Medulla oblongata (tissue), 1 donor: ENCODE data around the gene ACTR2.

Source experiments
- DNase-seq: peaks from one replicate; pipeline ENCODE4 v3.0.0-alpha.2; 2015; ENCODE audit errors: extremely low spot score

ACTR2 gene

DNA sequence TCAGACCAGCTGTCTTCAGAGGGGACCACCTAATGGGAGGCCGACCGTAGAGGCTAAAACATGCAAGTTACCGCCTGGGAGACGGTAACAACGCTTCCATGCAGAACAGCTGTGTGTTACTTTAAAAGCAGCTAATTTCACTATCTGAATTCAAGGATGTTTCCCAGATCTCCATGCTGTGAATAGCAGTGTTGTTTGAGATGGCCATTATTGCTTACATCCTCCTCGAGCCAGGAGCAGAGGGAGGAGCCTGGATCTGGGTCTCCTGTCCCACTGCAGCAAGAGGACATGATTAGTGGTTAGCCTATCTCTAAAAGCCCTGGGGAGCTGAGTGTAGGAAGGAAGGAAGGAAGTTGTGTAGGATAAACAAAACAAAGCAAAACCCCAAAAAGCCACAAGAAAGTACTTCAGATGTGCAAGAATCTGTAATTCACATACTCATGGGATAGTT lies 50.9 kb downstream of the ACTR2 start:
- no peak for DNase-seq

DNA sequence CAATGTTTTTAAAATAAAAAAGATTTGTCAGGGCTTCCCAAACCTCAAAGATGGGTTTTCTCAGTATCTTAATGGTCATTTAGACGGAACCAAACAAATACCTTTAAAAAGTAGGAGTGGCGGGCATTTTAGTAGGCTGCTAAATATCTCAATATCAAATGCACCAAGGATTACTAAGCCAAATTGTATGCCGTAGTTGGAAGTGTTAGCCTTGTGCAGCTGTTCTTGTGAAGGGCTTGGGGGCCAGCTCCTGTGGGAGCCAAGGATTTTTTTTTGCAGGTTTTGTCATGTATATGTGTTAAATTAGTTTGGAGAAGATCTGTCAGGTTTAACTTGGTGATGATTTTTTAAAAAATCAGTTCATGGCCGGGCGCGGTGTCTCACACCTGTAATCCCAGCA lies 52.1 kb downstream of the ACTR2 start:
- DNase-seq: no peak

DNA sequence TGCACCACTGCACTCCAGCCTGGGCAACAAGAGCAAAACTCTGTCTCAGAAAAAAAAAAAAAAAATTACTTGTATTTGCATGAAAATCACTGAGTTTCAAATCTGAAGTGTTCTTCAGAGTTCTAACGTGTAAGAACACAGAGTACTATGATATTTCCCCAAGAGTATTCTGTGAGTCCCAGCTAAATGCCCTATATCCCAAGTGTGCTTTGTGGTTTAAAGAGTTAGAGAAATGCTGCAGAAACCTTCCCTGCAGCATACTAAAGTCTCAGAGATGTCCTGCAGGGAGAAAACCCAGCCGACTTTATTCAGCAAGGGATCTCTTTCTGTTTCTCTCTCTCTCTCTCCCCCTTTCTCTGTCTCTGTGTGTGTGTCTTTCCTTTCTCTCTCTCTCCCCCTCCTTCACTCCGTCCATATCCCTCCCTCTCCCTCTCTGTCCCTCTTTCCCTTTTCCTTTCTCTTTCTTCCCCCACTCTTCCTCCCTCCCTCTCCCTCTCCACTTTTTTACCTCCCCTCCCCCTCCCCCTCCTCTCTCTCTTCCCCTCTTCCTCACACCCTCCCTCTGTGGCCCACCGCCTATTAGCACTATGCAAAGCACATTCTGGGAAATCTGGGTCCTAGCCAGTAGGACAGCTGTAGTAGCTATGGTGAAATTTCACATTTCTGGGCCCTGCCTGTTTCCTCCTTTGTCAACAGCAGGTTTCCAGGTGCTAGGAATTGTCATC lies 54.2 kb downstream of the ACTR2 start:
- DNase-seq: no peak

DNA sequence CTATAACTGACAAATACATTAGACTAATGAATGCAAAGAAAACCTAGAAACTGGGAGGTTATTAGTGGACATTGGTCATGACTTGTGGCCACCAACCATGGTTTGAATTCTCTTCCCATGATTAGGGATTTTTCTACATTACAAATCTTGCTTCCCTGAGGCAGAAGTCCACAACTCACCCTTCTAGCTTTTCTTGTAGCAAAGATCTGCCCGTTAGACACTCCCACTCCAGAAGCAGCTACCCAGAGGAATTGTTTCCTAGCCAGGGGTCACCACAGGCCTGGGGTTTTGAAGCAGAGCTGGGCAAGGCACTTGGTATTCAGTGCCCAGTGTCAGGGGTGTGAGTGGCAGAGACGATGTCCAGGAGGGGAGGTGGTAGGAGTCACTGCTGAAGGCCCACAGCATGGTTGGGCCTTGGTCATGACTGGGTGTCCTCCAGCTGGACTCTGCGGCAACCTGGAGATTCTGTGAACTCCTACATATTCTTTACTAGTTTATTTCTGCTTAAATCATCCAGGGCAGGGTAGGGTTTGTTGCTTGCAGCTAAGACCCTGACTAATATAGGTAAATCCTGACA lies 54.9 kb downstream of the ACTR2 start:
- DNase-seq: peak; percentile 40

DNA sequence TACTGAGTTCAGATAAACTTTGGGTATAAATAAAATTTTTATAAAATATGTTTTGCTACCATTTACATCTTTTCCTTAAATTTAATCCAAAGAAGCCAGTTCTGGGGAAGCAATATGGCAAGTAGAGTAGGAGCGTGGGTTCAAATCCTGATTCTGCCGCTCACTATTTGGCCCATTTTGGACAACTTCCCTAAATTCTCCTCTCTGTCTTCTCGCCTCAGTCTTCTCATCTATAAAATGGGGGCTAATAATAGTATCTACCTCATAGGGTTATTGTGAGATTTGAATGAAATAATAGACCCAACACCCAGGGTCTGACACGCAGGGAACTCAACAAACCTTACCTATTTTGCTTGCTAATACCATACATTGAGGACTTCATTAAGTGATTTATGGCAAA lies 59.7 kb downstream of the ACTR2 start:
- no peak for DNase-seq

DNA sequence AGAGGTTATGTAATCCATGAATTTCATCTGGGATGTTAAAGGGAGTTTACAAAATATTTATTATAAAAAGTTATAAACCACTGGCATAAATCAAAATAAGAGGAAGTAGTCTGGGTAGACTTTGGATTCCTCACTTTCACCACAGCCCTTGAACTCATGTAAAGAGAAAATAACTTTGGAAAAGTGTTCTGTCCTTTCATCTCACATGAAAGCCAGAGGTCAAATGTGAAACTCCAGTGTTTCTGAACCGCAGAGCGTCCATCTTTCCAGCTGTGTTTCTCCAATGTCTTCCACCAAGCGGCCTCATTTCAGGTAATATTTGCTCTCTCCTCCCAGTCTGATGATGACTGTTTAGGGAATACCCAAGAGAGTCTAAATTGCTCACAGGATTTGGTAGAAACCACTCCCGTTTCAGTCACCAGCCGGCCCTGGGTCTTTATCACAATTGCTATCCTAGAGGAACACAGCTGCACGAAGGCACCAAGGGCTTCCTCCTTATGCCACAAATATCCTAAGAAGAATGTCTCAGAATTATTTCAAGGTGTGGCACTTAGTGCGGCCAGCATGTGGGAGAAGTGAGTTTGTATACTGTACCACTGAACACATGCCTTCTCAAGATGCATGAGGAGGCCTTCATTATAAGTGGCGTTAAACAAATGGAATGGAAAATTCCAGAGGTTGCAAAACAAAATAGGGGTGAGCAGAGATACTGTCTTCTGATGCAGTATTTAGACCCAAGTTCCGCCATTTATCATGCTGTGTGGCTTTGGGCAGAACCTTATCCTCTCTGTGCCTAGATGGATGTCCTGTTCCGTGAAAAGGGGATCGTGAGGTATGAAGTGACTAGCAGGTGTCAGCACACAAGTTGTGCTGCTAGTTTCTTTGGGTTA lies 63.8 kb downstream of the ACTR2 start:
- no peak for DNase-seq

DNA sequence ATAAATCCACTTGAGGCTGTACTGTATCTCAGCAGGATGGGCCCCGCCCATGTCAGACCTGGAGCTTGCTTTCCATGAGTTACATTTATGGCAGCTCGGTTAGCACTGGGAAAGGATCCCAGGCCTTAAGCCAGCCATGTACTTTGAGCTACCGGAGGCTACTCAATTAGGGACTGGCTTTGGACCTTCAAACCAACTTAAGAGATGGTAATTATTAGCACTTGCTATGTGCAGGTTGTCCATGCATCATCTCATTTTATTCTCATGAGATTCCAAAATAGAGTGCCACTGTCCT lies 64.4 kb downstream of the ACTR2 start:
- no peak for DNase-seq

DNA sequence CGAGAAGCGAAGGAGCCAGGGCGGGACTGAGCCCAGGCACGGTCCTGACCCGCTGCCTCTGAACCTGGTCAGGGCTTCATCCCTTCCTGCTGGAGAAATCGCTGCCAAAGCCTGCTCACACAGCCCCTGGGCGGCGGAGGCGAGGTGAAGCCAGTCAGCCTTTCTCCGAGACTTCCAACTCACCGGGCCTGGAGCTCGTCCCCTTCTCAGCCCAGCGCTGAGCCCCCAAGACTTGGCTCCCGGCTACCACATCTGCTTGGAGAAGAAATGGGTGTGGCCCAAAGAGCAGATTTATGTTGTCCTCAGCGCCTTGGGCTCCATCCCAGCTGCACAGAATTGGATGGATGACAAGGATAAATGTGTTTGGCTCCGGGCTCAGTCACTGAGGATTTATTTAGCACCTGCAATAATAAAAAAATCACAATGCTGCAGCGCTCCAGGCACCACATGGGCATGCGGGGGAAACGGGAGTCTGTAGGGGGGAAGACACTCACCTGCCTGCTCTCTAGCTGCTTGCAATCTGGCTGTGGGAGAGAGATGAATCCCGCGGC lies 64.9 kb downstream of the ACTR2 start:
- DNase-seq: no peak

DNA sequence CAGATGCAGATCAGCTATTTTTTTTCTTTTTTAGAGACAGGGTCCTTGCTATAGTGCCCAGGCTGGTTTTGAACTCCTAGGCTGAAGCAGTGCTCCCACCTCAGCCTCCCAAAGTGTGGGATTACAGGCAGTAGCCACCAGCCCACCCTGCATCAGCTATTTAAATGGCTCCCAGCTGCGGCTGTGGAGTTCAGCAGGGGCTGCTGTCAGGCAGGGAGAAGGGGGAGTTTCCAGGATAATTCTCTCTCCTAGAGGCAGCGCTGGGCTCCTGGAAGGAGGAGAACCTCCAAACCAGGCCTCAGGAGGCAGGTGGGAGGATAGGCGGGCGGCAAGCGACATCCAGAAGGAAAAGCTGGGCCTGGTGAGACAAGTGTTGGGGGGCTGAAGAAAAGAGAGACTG lies 65.7 kb downstream of the ACTR2 start:
- no peak for DNase-seq

DNA sequence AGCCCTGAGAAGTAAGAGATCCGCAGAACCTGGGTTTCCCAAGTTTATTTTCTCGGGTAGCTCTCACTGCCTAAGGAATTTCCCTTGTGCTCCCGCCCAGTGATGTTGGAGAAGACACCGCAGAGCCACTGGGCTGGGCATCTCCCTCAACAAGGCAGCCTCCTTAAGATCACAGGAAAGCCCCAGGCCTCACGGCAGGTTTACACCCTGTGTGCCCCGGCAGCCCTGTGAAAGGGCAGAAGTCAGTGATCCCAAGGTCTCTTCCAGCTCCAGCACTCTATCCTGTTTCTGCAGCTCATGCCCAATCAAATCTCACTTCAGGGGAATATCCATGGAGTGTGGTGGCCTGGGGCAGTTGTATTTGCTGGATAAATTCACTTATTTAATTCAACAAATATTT lies 66.5 kb downstream of the ACTR2 start:
- DNase-seq: no peak

DNA sequence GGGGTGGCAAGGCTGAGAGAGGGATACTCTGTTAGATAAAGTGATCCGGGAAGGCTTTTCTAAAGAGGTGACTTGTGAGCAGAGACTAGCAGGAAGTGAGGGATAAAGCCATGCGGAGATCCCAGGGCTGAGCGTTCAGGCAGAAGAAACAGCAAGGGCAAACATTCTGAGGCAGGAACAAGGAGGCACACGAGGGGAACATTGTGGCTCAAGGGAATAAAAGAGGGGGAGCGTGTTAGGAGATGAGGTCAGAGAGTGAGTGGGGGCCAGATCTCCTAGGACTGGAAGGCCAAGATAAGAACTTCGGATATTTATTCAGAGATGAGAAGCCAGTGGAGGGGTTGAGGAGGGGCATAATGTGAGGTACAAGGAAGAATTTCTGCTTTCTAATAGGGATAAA lies 67.1 kb downstream of the ACTR2 start:
- no peak for DNase-seq

DNA sequence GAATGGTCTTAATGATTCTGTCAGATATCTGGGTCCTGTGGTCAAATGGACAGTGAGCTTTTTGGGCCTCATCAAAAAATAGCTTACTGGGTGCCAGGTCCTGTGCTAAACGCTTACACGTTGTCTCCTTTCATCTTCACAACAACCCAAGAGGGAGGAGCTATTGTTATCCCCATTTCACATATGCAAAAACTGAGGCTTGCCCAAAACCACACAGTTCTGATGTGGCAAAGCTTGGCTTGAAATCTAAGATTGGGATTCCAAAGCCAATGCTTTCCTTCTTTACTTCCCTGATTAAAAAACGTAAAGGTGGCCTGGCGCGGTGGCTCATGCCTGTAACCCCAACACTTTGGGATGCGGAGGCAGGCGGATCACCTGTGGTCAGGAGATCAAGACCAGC lies 69.3 kb downstream of the ACTR2 start:
- DNase-seq: no peak

DNA sequence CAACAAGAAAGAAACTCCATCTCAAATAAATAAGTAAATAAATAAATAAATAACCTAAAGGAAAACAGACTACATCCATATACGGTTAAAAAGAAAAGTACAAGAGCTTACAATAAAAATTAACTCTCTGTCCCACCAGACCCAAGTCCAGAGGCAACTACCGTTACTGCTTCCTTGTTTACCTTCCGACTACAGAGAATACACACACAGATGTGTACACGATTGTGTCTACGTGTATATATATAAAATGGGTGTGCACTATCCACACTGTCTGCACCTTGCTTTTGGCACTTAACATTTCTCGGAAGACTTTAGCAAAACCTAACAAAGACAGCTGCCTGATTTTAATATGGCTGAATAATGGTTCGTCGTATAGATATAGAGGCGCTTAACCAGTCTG lies 69.9 kb downstream of the ACTR2 start:
- no peak for DNase-seq

DNA sequence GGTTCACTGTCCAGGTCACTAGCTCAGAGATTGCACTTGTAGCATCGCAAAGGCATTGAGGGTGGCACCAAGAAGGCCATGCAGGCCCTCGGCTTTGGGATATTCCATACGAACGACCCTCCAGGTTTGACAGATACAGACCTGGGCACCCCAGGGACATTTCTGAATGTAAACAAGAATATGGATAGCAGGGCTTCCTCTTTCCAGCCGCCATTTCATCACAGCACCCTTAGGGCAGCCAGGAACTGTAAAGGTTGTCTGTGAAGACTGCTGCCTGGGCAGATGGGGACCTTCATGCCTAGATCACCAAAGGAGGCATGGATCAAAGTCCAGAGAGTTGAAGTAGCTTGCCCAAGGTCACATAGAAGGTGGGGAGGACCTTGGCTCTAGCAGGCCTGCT lies 70.5 kb downstream of the ACTR2 start:
- DNase-seq: no peak

DNA sequence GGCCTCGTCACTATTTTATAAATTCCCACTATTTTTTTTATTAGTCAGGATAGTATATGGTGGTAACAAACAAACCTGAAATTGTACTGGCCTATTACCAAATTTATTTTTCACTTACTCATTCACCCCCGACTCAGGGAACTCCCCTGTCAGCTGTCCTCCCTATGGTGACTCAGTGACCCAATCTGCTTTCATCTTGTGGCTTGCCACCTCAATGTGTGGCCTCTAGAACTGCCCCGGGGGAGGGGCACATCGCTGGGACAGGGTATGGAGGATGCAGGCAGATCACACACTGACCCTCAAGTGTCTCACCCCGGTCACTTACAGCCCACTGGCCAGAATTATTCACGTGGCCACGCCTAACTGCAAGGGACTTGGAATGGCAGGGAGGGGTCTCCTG lies 71.6 kb downstream of the ACTR2 start:
- no peak for DNase-seq

DNA sequence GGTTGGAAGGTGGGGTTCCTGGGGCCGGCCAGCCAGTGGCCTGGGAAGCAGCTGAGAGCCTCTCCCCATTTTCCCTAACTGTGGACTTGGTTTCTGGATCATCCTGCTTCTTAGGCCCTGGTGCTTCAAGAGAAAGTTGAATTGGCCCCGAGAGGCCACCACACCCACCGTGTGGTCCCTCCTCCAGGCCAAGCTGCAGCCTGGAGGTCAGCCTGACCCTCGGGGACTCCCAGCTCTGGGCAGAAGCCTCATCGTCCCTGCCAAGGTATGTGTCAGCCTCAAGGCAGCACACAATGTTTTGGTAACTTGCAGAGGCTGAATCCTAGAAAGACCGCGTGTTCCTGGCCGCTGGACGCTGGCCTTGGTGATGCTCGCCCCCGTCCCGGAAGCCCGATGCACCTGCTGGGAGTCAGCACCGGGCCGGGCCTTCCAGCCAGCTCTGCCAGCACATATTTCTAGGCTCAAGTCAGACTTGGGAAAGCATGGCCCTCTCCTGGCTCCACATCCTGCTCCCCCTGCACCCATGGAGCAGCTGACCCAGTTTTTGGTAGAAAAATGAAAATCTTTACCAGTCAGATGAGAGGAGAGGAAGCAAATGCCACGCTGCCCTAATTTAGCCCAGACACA lies 72.6 kb downstream of the ACTR2 start:
- peak; percentile 54 for DNase-seq

DNA sequence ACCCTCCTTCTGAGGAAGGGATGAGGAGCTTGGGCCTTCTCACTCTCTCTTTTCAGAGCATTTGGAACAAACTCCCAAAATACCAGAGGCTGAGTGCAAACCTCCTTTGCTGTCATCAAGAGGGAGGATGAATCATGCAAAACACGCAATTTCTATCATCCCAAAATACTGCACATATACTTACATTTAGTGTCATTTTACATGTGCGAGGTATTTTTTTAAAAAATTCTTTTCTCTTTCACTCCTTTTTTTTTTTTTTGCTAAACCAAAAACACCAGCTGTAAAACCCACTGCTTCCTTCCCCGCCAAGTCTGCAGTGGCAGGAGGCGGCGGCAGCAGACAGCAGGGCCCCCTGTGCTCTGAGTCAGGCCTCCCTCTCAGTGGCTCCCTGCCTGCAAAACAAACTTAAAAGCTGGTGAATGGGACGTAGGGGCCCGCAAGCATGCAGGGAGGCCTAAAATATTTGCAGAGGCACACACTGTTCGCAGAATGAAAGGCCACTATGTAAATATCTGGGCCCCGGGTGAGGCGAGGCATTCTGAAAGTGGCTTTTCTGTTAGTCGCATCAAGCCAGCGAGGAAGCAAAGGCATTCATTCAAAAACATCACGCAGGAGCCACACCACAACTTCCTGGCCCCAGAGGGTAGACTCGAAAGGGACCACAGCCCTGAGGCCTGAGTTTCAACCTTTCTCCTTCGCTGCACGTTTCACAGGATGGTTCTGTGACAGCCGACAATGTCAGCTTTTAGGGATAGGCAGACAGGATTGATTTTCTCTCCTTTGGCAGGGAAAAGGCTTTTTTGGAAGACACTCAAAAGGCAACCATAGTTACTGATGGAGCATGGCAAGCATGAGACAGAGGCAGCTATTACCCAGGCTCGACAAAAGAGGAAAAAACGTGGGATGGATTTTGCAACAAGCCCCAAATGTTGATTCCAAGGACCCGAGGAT lies 73.4 kb downstream of the ACTR2 start:
- peak; percentile 65 for DNase-seq

DNA sequence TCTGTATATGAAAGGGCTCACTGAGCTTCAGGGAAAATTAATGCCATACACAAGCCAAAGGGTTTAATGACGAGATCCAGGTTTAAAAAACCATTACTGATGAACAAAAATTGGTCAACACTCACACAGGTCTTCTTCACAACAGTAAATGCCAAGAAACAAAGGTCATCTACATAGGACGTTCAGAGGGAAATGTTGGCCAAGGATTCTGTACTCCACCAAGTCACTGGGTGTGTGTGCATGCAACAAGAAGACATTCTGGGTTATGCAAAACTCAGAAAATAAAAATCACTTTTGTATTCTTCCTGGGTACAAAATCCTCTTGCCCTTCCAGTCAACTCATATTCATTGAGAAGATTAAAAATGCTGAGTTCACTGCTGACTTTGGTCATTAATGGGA lies 78.3 kb downstream of the ACTR2 start:
- DNase-seq: no peak

DNA sequence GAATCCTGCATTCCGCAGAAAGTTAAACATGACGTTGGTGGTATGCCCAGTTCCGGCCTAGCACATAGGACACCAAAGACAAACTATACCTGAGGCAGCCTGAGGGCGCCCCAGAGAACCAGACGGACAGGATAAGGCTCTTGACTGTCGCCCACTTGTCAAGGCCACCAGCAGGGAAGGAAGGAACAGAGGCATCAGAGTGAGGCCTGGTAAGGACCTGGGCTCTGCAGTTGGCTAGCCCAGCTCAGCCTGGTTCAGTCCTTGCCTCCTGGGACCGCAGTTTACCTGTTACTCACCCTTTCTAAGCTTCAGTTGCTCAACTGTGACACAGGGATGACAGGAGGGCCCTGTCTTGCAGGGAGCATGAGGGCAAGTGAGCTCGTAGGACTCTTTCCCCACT lies 82.1 kb downstream of the ACTR2 start:
- DNase-seq: no peak

DNA sequence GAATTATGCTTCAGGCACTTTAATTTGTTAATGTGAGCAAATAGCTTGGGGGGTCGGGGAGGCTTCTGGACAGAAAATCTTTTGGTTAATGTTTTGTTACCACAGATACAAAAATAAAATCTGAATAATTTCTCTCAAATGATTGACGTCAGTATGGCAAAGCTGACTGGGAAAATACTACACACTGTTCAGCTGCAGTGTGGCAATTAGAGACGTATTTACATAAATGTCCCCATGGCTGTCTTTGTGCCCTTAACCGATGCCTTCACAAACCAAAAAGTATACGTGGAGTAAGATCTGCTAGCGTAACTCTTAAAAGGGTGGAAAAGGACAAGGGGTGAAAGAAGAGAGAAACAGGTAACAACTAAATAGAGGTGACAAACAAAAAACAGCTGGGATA lies 83.4 kb downstream of the ACTR2 start:
- DNase-seq: no peak

DNA sequence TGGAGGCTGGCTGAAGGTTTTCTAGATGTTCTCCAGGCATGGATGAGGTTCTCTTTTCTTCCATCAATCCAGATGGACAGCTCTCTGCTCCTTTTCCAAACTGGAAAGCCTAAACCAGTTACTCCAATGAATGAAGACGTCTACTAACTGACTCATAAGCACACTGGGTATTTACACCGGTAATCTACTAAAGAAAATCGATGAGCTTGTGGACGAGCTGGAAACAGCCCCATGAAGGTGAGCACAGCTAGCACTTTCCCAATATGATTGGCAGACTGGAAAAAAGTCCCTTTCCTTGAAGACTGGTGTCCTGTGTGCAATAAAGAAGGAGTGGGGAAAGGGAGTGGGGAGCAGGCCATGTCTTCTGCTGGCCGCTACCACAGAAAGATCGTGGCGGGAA lies 84.0 kb downstream of the ACTR2 start:
- no peak for DNase-seq
